ENCODE data around the gene SRSF5. TPM values are rescaled to one million over a fixed set of nuclear protein-coding genes. Genes with fewer than 3 reads are reported as not detected.

The SRSF5 gene
- total RNA-seq, 1 donor from 2014 or later, result 134 TPM

DNA sequence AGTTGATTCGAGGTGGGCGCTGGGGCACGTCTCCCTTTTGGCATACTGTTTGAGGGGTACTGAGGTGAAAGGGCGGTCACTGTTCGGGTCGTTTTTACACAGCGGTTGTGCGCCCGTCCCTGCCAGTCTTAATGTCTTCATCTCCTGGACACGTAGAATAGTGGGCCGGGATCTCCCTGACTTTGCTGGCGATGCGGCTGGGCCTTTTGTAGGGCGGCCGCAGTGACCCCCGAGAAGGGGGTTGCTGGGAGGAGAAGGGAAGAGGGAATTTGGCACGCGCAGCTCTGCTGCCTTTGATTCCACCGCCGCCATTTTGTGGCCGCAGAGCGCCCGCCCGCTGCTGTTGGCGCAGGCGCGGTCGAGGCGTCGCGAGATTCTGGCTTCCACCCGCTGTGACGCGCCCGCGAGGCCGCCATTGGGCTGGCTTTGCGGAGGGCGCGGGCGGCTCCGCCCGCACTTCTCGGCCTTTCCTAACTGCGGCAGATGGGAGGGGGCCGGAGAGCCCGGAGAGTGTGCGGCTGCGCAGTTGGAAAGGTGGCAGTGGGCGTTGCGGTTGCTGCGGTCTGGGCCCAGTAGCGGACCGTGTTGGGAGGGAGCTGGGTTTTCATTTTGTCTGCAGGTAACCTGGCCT, 542 bp downstream of the SRSF5 start:
- peak; percentile 94 for ATAC-seq (ENCODE audit: poor library complexity)
- intact Hi-C loops (cut with DNase I), result no loop called here
- DNase-seq, result peak; percentile 95

DNA sequence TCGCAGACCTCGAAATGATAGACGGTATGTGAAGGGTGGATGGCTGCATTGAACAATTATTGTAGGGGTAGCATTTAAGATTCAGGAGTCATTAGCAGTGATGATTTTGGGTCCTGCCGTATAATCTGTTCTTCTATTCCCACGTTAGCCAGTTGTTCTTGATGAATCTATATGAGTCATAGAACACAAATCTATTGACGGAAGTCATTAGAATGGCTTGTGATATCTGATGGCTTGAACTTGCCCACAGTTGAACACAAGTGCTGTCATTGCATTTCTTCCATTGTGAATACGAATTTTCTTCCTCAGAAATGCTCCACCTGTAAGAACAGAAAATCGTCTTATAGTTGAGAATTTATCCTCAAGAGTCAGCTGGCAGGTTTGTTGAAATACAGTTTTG, 1.9 kb downstream of the SRSF5 start:
- ATAC-seq (ENCODE audit: poor library complexity), result no peak
- intact Hi-C loops (cut with DNase I), result no loop called here
- no peak for DNase-seq

DNA sequence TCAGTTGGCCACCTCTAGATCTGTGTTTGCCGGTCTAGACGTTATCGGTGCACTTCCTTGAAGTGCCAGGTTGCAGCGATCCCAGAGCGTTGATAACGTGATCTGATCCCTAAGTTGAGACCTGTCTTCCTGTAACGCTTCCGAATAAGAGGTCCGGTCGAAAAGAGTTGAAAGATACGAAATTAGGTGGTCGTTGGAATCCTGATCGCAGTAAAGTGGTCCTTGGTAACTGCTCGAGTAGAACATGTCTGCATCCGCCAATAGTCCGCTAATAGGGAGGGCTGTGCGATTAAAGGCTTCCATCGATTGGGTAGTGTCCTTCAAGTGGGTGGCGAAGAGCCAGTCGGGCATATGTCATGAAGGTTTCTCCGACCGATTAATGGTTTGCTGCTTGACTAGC, 2.7 kb downstream of the SRSF5 start:
- intact Hi-C loops (cut with DNase I), result no loop called here

DNA sequence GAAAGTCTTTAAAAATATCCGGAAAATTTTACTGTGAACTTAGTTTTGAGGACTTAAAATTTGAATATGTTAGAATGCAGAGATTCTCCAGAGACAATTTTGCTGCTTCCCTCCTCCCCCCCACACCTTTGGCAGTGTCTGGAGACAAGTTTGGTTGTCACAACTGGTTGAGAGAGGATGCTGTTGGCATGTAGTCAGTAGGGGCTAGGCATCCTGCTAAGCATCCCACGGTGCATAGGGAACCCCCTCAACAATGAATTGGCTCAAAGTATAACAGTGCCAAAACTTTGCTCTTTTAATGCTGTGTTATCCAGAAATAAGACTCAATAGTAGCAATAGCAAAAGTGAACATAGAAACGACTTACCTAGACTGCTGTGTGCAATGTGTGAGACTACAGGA, 3.6 kb downstream of the SRSF5 start:
- ATAC-seq (ENCODE audit: poor library complexity) (no peak), DNase-seq (no peak)
- intact Hi-C loops (cut with DNase I), result no loop called here

More for the DNA sequence above, 2.7 kb downstream of the SRSF5 start:
- no peak for ATAC-seq (ENCODE audit: poor library complexity)
- no peak for DNase-seq

DNA sequence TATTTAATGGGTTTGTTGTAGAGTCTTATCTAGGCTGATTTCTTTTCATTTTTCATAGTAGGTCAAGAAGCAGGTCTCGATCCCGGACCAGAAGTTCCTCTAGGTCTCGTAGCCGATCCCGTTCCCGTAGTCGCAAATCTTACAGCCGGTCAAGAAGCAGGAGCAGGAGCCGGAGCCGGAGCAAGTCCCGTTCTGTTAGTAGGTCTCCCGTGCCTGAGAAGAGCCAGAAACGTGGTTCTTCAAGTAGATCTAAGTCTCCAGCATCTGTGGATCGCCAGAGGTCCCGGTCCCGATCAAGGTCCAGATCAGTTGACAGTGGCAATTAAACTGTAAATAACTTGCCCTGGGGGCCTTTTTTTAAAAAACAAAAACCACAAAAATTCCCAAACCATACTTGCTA, 4.2 kb downstream of the SRSF5 start:
- DNase-seq (no peak), ATAC-seq (ENCODE audit: poor library complexity) (no peak)
- intact Hi-C loops (cut with DNase I), result no loop called here

DNA sequence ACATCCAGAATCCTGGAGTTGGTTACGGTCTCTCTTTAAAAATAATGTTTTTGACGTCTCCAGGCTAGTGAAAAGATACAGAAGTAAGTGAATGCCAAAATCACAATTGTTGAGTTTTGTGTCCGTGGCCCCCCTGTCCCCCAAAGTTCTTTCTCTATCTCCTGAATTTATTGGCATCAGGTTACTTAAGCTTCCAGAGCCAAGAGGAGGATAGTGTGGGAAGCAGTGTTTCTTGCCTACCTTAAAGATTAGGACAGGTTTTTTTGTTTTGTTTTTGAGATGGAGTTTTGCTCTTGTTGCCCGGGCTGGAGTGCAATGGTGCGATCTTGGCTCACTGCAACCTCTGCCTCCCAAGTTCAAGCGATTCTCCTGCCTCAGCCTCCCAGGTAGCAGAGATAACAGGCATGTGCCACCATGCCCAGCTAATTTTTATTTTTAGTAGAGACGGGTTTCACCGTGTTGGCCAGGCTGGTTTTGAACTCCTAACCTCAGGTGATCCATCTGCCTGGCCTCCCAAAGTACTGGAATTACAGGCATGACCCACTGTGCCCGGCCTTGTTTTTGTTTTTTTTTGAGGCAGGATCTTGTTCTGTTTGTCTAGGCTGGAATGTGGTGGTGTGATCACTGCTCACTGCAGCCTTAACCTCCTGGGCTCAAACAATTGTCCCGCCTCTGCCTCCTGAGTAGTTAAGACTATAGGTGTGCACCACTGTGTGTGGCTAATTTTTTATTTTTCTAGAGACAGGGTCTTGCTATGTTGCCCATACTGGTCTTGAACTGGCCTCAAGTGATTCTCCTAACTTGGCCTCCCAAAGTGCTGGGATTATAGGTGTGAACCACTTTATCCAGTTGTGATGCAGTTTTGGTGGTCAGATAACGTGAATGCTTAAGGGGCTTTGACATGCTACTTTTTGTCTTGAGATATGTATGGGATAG, 5.4 kb downstream of the SRSF5 start:
- no peak for DNase-seq
- intact Hi-C loops (cut with DNase I), result no loop called here

DNA sequence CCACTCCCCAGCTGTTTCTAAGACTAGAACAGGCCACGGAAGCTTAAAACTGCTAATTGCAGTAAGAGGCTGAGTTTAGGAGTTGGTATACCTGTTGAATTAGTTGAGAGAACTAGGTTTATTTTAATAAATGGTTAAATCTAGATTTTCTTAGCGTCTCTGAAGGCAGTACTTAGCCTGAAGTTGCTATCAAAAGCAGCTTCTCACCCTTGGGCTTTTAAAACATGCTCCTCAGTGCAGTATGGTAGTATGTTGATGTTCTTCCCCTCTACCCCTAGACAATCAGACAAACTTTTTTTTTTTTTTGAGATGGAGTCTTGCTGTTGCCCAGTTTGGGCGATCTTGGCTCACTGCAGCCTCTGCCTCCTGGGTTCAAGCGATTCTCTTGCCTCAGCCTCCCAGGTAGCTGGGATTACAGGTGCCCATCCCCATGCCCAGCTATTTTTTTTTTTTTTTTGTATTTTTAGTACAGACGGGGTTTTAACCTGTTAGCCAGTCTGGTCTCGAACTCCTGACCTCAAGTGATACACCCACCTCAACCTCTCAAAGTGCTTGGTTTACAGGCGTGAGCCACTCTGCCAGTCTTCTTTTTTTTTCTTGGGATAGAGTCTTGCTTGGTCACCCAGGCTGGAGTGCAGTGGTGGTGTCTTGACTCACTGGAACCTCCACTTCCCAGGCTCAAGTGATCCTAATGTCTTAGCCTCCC, 6.8 kb downstream of the SRSF5 start:
- DNase-seq, result no peak
- ATAC-seq (ENCODE audit: poor library complexity), result no peak
- intact Hi-C loops (cut with DNase I), result no loop called here

More for the DNA sequence above, 5.4 kb downstream of the SRSF5 start:
- ATAC-seq (ENCODE audit: poor library complexity), result no peak

DNA sequence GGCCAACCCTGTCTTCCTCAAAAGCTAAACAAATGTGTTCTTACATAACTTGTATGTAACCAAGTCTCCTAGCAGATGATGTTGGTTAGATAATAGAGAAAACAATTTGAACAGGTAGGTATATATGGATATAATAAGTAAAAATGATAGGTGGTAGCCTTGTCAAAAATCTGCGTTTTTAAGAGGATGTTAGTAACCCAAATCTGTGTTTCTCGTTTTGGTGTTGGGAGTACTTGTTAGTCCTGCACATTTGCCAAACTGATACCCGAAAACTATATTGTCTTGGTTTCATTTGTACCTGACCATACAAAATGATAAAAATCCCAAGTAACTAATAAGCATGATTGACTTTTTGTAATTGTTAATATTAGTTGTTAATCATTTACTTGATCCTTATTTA, 8.1 kb downstream of the SRSF5 start:
- intact Hi-C loops (cut with DNase I), result no loop called here
- DNase-seq (no peak), ATAC-seq (ENCODE audit: poor library complexity) (no peak)

DNA sequence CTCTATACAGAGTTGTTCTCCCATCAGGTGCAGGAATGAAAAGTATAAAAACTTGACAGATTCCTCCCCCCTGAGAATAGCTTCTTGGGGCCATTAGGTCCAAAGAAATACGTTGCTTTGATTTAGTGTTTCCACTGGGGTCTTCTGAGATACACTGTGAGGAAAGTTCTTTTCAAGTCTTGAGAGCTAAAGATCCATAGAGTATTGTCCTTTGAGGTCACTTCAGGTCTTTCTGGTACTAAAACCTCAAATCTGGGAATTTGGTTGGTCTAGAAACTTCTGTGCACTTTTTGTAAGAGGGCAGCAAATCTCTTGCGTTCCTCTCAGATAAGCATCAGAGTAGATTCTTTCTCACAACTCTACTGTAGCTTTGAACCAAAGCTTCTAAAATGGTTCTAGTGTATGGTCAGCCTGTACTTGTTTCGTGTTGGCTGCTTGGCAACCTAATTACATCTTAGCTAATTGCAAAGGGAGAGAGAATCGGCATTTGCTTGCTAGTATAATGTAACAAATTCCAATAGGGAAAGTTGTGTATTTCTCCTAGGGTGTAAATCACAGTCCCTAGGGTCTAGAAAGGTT, 10.0 kb downstream of the SRSF5 start:
- DNase-seq (no peak), ATAC-seq (ENCODE audit: poor library complexity) (no peak)
- intact Hi-C loops (cut with DNase I), result no loop called here

DNA sequence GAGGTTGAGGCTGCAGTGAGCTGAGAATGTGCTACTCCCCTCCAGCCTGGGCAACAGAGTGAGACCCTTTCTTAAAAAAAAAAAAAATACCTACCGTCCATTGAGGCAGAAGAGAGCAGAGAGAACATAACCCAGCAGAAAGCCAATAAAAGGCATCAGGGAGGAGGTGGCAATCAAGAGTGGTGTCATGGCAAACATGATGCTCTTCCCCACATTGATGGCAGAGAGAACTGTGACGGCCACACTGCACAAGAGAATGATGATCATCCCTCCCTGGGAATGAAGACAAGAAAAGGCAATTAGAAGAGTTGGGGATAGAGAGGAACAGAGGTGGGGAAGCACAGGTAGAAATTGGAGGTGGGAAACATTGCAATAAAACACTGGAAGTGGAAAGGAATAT, 12.1 kb downstream of the SRSF5 start:
- no peak for DNase-seq
- intact Hi-C loops (cut with DNase I), result no loop called here

DNA sequence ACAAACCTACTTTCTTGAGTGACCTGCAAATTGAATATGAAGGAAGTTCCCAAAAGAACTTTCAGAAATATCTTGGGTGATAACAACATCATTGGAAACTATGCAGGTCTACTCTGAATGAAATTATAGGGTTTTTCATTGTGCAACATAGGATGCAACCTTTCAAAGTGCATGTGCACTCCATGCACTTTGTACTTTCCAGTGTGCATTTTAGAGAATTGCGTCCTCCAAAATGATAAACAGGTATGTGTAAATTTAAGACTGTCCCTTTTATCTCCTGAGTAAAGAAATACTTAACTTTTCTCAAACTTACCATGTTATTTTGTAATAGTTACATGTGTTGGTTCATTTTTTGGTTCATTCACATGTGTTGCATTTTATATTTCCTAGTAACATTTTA, 13.2 kb downstream of the SRSF5 start:
- DNase-seq (no peak), ATAC-seq (ENCODE audit: poor library complexity) (no peak)

More for the DNA sequence above, 12.1 kb downstream of the SRSF5 start:
- no peak for ATAC-seq (ENCODE audit: poor library complexity)

DNA sequence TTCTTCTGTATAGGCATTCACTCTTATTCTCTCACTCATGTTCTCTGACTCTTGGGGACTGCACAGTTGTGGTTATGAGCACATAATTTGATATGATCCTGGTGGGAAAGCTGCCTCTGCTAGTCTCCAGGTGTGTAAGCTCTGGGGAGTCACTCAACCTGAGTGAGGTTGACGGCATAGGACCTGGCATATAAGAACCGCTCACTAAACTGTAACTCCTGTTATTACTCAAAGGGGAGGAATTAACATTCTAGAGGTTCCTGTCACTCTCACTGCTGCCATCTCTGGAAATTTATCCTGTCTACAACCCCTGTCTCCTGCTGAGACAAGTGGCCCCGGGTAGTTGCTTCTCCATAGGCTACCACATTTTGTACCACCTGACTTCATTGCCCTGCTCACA, 14.0 kb downstream of the SRSF5 start:
- ATAC-seq (ENCODE audit: poor library complexity) (no peak), DNase-seq (no peak)
- intact Hi-C loops (cut with DNase I), result no loop called here

More for the DNA sequence above, 13.2 kb downstream of the SRSF5 start:
- intact Hi-C loops (cut with DNase I), result no loop called here

DNA sequence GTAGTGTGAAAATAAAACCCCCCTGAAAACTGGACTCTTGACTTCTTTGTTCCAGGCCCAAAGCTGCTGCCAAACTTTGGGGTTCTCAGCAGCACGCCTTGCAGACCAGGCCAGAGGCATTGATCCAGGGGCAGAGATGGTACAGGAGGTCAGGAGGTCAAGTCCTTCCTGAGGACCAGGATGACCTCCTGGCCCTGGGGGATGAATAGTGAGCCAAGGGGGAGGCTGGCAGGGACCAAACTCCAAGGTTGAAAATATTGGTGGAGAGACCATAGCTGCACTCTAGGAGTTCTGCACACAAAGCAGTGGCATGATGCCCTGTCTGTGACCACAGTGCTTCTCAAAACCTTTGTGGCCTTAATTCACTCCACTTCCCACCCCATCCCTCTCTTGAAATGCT, 18.0 kb downstream of the SRSF5 start:
- intact Hi-C loops (cut with DNase I), result no loop called here
- ATAC-seq (ENCODE audit: poor library complexity), result no peak
- no peak for DNase-seq

DNA sequence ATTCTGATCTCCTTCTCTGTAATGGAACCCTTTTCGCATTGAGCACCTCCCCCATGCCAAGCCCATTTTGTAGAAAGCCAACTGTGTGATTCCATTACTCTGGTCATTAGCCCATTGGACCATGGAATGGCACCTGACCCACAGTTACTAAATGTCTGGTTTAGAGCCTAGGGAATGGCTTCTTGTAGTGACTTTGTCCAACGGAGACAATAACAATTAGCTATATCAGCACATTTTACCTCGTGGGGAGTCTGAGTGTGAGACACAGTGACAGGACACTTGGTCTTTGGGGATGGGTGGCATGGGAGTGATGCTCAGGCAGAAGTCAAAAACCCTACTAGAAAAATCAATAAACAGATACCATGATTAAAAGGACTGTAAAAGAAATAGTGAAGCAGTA, 19.7 kb downstream of the SRSF5 start:
- intact Hi-C loops (cut with DNase I), result no loop called here
- DNase-seq, result no peak
- ATAC-seq (ENCODE audit: poor library complexity), result no peak

DNA sequence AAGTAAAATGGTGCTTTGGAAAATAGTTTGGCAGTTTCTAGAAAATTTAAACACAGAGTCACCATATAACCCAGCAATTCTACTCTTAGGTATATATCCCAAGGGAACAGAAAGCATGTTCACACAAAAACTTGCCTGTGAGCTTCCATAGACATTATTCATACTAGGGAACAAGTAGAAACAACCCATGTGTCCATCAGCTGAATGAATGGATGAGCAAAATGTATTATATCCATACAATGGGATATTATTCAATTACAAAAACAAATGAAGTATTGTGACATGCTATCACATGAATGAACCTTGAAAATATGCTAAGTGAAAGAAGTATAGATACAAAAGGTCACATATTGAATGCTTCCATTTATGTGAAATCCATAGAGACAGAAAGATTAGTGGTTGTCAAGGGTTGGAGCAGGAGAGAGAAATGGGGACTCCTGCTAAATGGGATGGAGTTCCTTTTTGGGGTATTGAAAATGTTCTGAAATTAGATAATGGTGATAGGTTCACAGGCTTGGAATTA, 22.2 kb downstream of the SRSF5 start:
- intact Hi-C loops (cut with DNase I), result no loop called here
- no peak for ATAC-seq (ENCODE audit: poor library complexity)

DNA sequence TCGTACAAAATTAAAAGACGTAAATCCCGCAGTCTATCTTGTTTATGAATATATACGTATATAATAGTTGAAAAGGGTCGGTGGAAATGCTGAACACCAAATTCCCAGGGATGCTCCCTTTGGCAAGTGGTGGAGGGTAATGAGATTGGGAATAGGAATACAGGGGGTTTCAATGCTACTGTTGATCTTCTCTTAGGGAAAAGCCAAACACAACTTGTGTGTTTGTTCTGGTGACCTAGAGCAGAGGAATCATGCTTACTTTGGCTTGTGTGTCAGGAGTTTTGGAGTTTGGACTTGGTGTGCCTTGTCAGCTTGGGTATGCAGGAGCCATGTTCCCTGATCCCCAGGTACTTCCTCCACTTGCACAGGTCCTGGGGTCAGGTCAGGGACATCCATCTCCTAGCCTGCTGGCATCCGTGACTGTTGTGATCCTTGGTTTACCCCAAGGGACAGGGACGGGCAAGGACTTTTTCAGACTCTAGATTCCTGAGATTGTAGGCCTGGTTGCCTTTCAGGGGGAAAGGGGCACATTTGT, 26.0 kb downstream of the SRSF5 start:
- intact Hi-C loops (cut with DNase I), result no loop called here
- ATAC-seq (ENCODE audit: poor library complexity), result no peak
- no peak for DNase-seq

More for the DNA sequence above, 22.2 kb downstream of the SRSF5 start:
- DNase-seq, result no peak

DNA sequence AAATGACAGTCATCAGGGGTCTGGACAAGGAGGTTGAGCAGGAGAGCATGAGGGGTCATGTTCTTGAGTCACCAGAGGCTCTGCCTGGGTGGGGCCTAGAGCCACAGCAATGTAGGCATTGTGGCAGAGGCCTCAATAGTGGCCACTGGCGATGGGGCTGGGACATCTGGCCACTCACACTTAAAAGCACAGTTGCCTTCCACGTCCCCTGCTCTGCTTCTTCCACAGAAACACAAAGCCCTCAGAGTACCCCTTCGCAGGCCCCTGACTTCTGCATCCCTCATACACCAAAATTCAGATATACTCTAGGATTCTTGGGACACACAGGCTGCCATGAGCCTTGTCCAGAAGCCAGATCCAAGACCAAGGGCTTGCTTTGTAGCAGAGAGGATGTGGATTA, 27.8 kb downstream of the SRSF5 start:
- intact Hi-C loops (cut with DNase I), result no loop called here
- ATAC-seq (ENCODE audit: poor library complexity) (no peak), DNase-seq (no peak)

DNA sequence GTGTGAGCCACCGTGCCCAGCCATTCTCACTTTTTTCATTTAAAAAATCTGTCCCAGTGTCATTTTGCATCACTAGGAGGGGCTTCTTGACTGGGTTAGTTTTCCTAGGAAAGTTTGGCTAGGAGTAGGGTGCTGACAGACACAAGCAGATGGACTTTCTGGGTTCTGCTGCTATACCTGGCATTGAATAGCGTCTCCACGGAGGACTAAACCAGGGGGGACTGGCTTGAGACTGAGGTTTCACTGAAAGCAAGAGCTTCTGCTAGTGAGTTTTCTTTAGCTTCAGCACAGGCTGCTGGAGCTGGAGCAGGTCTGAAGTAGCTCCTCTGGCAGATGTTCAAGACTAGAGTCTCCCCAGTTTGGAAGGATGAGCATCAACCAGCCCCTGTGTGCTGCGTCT, 28.7 kb downstream of the SRSF5 start:
- intact Hi-C loops (cut with DNase I), result no loop called here
- no peak for ATAC-seq (ENCODE audit: poor library complexity)
- no peak for DNase-seq

Data from Right ventricle myocardium superior (tissue), 1 donor.